B cell (primary cell): ENCODE results near the gene RPS6KA1. TPM values are rescaled to one million over a fixed set of nuclear protein-coding genes. Genes with fewer than 3 reads are reported as not detected.

ENCODE experiments used
- ATAC-seq: fragments of 200-7000 bp; cut with Tn5 transposase; one replicate; pipeline ENCODE4 v1.10.0; 2021; ENCODE audit warnings: low read depth, mild to moderate bottlenecking, moderate number of reproducible peaks, moderate library complexity
- CTCF ChIA-PET: fragments of 350-600 bp; sonication (Branson Sonifier 250); formaldehyde crosslinking; loops from one replicate; lab custom pipeline; 2021; ENCODE audit warnings: antibody characterized with exemption, inconsistent platforms; lab: Charles Lee
- POLR2A ChIA-PET: fragments of 350-600 bp; sonication (Branson Sonifier 250); formaldehyde crosslinking; loops from one replicate; lab custom pipeline; 2021; ENCODE audit warnings: antibody characterized with exemption; lab: Charles Lee
- DNase-seq: peaks from one replicate; pipeline ENCODE4 v3.0.0; 2013
- H2AFZ ChIP-seq: 2 replicates; pipeline ENCODE4 v1.6.1; 2012; ENCODE audit warnings: mild to moderate bottlenecking, low read depth, low read length; ENCODE audit not compliant: insufficient read depth, poor library complexity, severe bottlenecking
- H3K27ac ChIP-seq, 2 donors: 1 replicate in 1 of 2; 2 replicates in 1 of 2; pipeline ENCODE4 v1.5.1; 2012 to 2013; ENCODE audit warnings: low read length in 2 of 2, mild to moderate bottlenecking in 2 of 2, moderate library complexity in 1 of 2
- H3K27me3 ChIP-seq, 4 experiments: fragments of 200-600 bp in 1 of 4; sonication (generic) in 1 of 4; replicated peaks in 1 of 4; 1 replicate in 2 of 4; 2 replicates in 2 of 4; pipeline versions ENCODE4 v1.6.1 to v1.7.0; 2013 to 2016; ENCODE audit warnings: low read length in 3 of 4, mild to moderate bottlenecking in 2 of 4, mixed read lengths in 1 of 4, moderate library complexity in 1 of 4; ENCODE audit not compliant: insufficient read depth in 4 of 4, control insufficient read depth in 3 of 4; ENCODE audit errors: control extremely low read depth in 1 of 4
- H3K36me3 ChIP-seq, 2 experiments: replicated peaks in 1 of 2; 1 replicate in 1 of 2; 2 replicates in 1 of 2; pipeline versions ENCODE4 v1.6.1 to v1.7.1; 2013; ENCODE audit warnings: low read length in 1 of 2; ENCODE audit not compliant: insufficient read depth in 2 of 2, control insufficient read depth in 1 of 2; ENCODE audit errors: control extremely low read depth in 1 of 2, extremely low read depth in 1 of 2
- H3K4me1 ChIP-seq, 2 donors: fragments of 200-600 bp in 1 of 2; sonication (generic) in 1 of 2; 1 replicate in 1 of 2; 2 replicates in 1 of 2; pipeline versions ENCODE4 v1.5.1 to v1.6.1; 2013 to 2017; ENCODE audit warnings: low read length in 2 of 2; ENCODE audit not compliant: control insufficient read depth in 2 of 2, insufficient read depth in 2 of 2
- H3K4me2 ChIP-seq: replicated peaks from 2 replicates; pipeline ENCODE3; 2012; ENCODE audit warnings: mild to moderate bottlenecking, low read depth, low read length; ENCODE audit not compliant: poor library complexity, severe bottlenecking
- H3K4me3 ChIP-seq, 5 experiments: fragments of 200-600 bp in 1 of 5; sonication (generic) in 1 of 5; 1 replicate in 3 of 5; 2 replicates in 2 of 5; pipeline versions ENCODE4 v1.5.1 to v1.7.0; 2011 to 2016; ENCODE audit warnings: low read length in 4 of 5, mild to moderate bottlenecking in 4 of 5, low read depth in 2 of 5, control low read depth in 1 of 5, moderate library complexity in 1 of 5; ENCODE audit not compliant: insufficient read depth in 1 of 5; ENCODE audit errors: control extremely low read depth in 1 of 5, extremely low read depth in 1 of 5
- H3K79me2 ChIP-seq: fragments of 200-600 bp; sonication (generic); one replicate; pipeline ENCODE4 v1.6.0; 2016; ENCODE audit warnings: low read length; ENCODE audit not compliant: control insufficient read depth, insufficient read depth
- H3K9ac ChIP-seq: fragments of 200-600 bp; sonication (generic); 2 replicates; pipeline ENCODE4 v1.6.1; 2017; ENCODE audit warnings: mild to moderate bottlenecking, low read length, moderate library complexity
- H3K9me3 ChIP-seq, 3 donors: one replicate each; pipeline versions ENCODE4 v1.6.1 to v1.7.1; 2013; ENCODE audit warnings: low read length in 2 of 3; ENCODE audit not compliant: control insufficient read depth in 2 of 3, insufficient read depth in 1 of 3; ENCODE audit errors: control extremely low read depth in 1 of 3
- H4K20me1 ChIP-seq: 2 replicates; pipeline ENCODE4 v1.6.0; 2012; ENCODE audit warnings: mild to moderate bottlenecking, low read length; ENCODE audit not compliant: insufficient read depth, control insufficient read depth, poor library complexity, severe bottlenecking
- H3K27ac Mint-ChIP-seq: one replicate; pipeline ENCODE4 v1.8.0; 2021; ENCODE audit warnings: mixed read lengths
- H3K27me3 Mint-ChIP-seq: one replicate; pipeline ENCODE4 v1.8.0; 2021; ENCODE audit warnings: mixed read lengths
- H3K4me1 Mint-ChIP-seq: one replicate; pipeline ENCODE4 v1.8.0; 2021; ENCODE audit warnings: mixed read lengths
- H3K4me3 Mint-ChIP-seq: one replicate; pipeline ENCODE4 v1.8.0; 2021; ENCODE audit warnings: mixed read lengths
- H3K9me3 Mint-ChIP-seq: one replicate; pipeline ENCODE4 v1.8.0; 2022; ENCODE audit warnings: mixed read lengths; ENCODE audit not compliant: insufficient read depth
- CTCF ChIP-seq: fragments of 200-600 bp; IDR thresholded peaks from one replicate; pipeline ENCODE4 v1.8.0; 2022; ENCODE audit warnings: antibody characterized with exemption, mild to moderate bottlenecking
- EZH2 ChIP-seq: IDR thresholded peaks from 2 replicates; pipeline ENCODE4 v1.6.1; 2012; ENCODE audit warnings: borderline replicate concordance, low read depth, mild to moderate bottlenecking, moderate library complexity, low read length; ENCODE audit not compliant: insufficient read depth, poor library complexity, severe bottlenecking
- WGBS: methylation state at CpG from one replicate; pipeline ENCODE4 v1.1.5; 2013; ENCODE audit warnings: missing lambda C conversion rate; ENCODE audit not compliant: insufficient coverage; 5-methylcytosine and 5-hydroxymethylcytosine counted together
- intact Hi-C: fragments of 100-400 bp; cut with micrococcal nuclease; formaldehyde crosslinking; loops from one replicate; pipeline ENCODE4 v1.10.0; 2022
- polyA plus RNA-seq: library from polyadenylated mRNA; depleted of rRNA; stranded (reverse); fragments of >200 nt; gene quantifications from 2 replicates; pipeline ENCODE4 v1.2.3, GENCODE V29; 2012
- total RNA-seq, 2 donors: library from RNA; stranded (reverse); fragments of 120-200 nt in 1 of 2; gene quantifications; 1 replicate in 1 of 2; 2 replicates in 1 of 2; pipeline versions ENCODE4 v1.2.3 to v1.2.4, GENCODE V29; 2013 to 2022

RPS6KA1 gene
- total and polyA plus RNA-seq, 2 donors (not counting 1 experiment from before 2014, with no cell fraction given): 72.0 to 99.9 TPM

- DNase-seq (peak; percentile 78), ATAC-seq (peak; percentile 62)
- Histone ChIP-seq H3K79me2 (no peaks in the 10 kb centered on the region), H3K4me1 (peaks cover 0 to 5% of the 10 kb centered on the region in 2 donors), H4K20me1 (no peaks in the 10 kb centered on the region), H3K36me3 (no peaks in the 10 kb centered on the region), H3K27ac (no peak overlapping the region), H3K9me3 (no peaks in the 10 kb centered on the region), H3K9ac (no peak overlapping the region), H3K4me3 (no peak overlapping the region), H3K4me2 (no peak overlapping the region), H2AFZ (no peak overlapping the region), H3K27me3 (no peaks in the 10 kb centered on the region)
- WGBS: no CpG with 5 or more reads among the region's 2 CpGs
- H3K9me3 Mint-ChIP-seq: no peaks in the 10 kb centered on the region
- no peak overlapping the region for H3K4me3 Mint-ChIP-seq
- no peak overlapping the region for H3K27ac Mint-ChIP-seq
- CTCF ChIA-PET: interaction anchor here (0.6 to 11.8 kb wide), 63 partner anchors 9 to 457 kb away, joined by 3 to 479 read pairs (median 5); partner anchors contain the start of genes PIGV and RPS6KA1
- intact Hi-C loops: loop anchor here (1.0 to 5.0 kb wide), 4 partner anchors 75 to 276 kb away; no protein-coding TSS in a partner anchor
- TF ChIP-seq EZH2 (no peak), CTCF (peak; percentile 92)
- POLR2A ChIA-PET: interaction anchor here (0.6 to 2.4 kb wide), 2 partner anchors 144 to 187 kb away, joined by 4 to 22 read pairs; partner anchors contain the start of gene PIGV
- H3K4me1 Mint-ChIP-seq: peaks cover 6% of the 10 kb centered on the region
- H3K27me3 Mint-ChIP-seq: no peaks in the 10 kb centered on the region
Measured at GRCh38 chr1:26602378-26602959, 72.9 kb downstream of the RPS6KA1 start.

GRCh38 chr1:26603856-26604255 lies 74.3 kb downstream of the RPS6KA1 start:
- Histone ChIP-seq H3K79me2 (no peaks in the 10 kb centered on the region), H3K27ac (no peak overlapping the region), H2AFZ (no peak overlapping the region), H3K4me1 (peaks cover 0 to 5% of the 10 kb centered on the region in 2 donors), H3K36me3 (no peaks in the 10 kb centered on the region), H3K4me3 (no peak overlapping the region), H3K4me2 (no peak overlapping the region), H3K9ac (no peak overlapping the region), H3K9me3 (no peaks in the 10 kb centered on the region), H4K20me1 (no peaks in the 10 kb centered on the region), H3K27me3 (no peaks in the 10 kb centered on the region)
- POLR2A ChIA-PET: interaction anchor here (0.6 to 1.6 kb wide), 2 partner anchors 106 to 185 kb away, joined by 3 to 6 read pairs; partner anchors contain the start of gene PIGV
- CTCF ChIA-PET: interaction anchor here (0.6 to 11.8 kb wide), 14 partner anchors 11 to 299 kb away, joined by 3 to 479 read pairs (median 16); partner anchors contain the start of gene PIGV
- peaks cover 3% of the 10 kb centered on the region for H3K4me1 Mint-ChIP-seq
- TF ChIP-seq EZH2 (no peak), CTCF (no peak)
- no peaks in the 10 kb centered on the region for H3K9me3 Mint-ChIP-seq
- WGBS: no CpG with 5 or more reads among the region's 4 CpGs
- H3K27ac Mint-ChIP-seq: no peak overlapping the region
- H3K4me3 Mint-ChIP-seq: no peak overlapping the region
- H3K27me3 Mint-ChIP-seq: peaks cover 2% of the 10 kb centered on the region
- no peak for ATAC-seq
- DNase-seq: no peak
- intact Hi-C loops: loop anchor here (2.0 to 5.0 kb wide), 2 partner anchors 88 to 103 kb away; no protein-coding TSS in a partner anchor
